C1 segment of cervical spinal cord (tissue), 14 donors: ENCODE measurements around the gene TGM5.
"Not testable (repeated sequence)": the region's sequence is repeated elsewhere in the genome, so short reads cannot be mapped to it uniquely, and the experiment has no call there.

Experiments
- DNase-seq, 14 donors: peaks; one replicate each; lab custom pipeline; 2025; lab: John Stamatoyannopoulos, UW

TGM5 gene

GRCh38 chr15:43266834-43267233, at the start of gene TGM5:
Gene TGM5 (minus strand): TSS chr15:43266928. CDS start chr15:43266849, 79 bp downstream.
- DNase-seq, result no peak

- DNase-seq, result no peak
Observed at GRCh38 chr15:43314171-43314570, 47.4 kb upstream of the TGM5 start.

- no peak for DNase-seq
Observed at GRCh38 chr15:43312378-43312777, 45.6 kb upstream of the TGM5 start.

- no peak for DNase-seq
Observed at GRCh38 chr15:43302205-43302817, 35.6 kb upstream of the TGM5 start, which contains the start of gene TGM7. Gene TGM7 (minus strand): TSS chr15:43302255.

GRCh38 chr15:43299884-43300283, 33.2 kb upstream of the TGM5 start:
- DNase-seq, result no peak

GRCh38 chr15:43299411-43299810, 32.7 kb upstream of the TGM5 start:
- DNase-seq, result peak in 1 of 14 donors; percentile 15

- no peak for DNase-seq
Observed at GRCh38 chr15:43294091-43294706, 27.5 kb upstream of the TGM5 start.

GRCh38 chr15:43293432-43293831, 26.7 kb upstream of the TGM5 start:
- DNase-seq, result no peak

GRCh38 chr15:43292375-43293078, 25.8 kb upstream of the TGM5 start:
- no peak for DNase-seq

GRCh38 chr15:43289656-43290055, 22.9 kb upstream of the TGM5 start:
- DNase-seq, result not testable (repeated sequence)

GRCh38 chr15:43287254-43287653, 20.5 kb upstream of the TGM5 start:
- no peak for DNase-seq

GRCh38 chr15:43286074-43286473, 19.3 kb upstream of the TGM5 start:
- no peak for DNase-seq

GRCh38 chr15:43285609-43286037, 18.9 kb upstream of the TGM5 start:
- peak in 4 of 14 donors; percentile 8 to 45 (median 18) for DNase-seq

- DNase-seq, result no peak
Observed at GRCh38 chr15:43283526-43283925, 16.8 kb upstream of the TGM5 start.

GRCh38 chr15:43281926-43282602, 15.3 kb upstream of the TGM5 start:
- DNase-seq, result no peak

GRCh38 chr15:43280996-43281395, 14.3 kb upstream of the TGM5 start:
- no peak for DNase-seq

- no peak for DNase-seq
Observed at GRCh38 chr15:43279496-43279895, 12.8 kb upstream of the TGM5 start.

- no peak for DNase-seq
Observed at GRCh38 chr15:43278869-43279268, 12.1 kb upstream of the TGM5 start.

GRCh38 chr15:43277901-43278300, 11.2 kb upstream of the TGM5 start:
- DNase-seq, result peak in 2 of 14 donors; percentile 26 to 46

GRCh38 chr15:43277231-43277823, 10.6 kb upstream of the TGM5 start:
- no peak for DNase-seq

- no peak for DNase-seq
Observed at GRCh38 chr15:43276563-43277200, 10.0 kb upstream of the TGM5 start.
